Heart left ventricle (tissue), 13 donors: ENCODE measurements around the gene RNF123.

ENCODE experiments used
- POLR2A ChIP-seq, 2 donors: fragments of 450-650 bp; IDR thresholded peaks; one replicate each; pipeline ENCODE4 v1.6.1; 2017; ENCODE audit warnings: antibody characterized with exemption in 2 of 2, mild to moderate bottlenecking in 2 of 2, moderate library complexity in 2 of 2
- TF ChIP-seq, protein P1 (sequence below), 12 donors: fragments of 200-600 bp; sonication (generic) in 4 of 12; IDR thresholded peaks; one replicate each; pipeline versions ENCODE4 v1.5.0 to v1.8.0; 2018 to 2022; ENCODE audit warnings: antibody characterized with exemption in 12 of 12, mild to moderate bottlenecking in 5 of 12
- donor health status: ischemic (EF 13 %, LVEDD 7.1; RV severe dilation, severe dysfunction).
- donor health status: DM: no; HTN: yes; CAD: no.
- donor health status: DM: no; HTN: no; CAD: no.
- donor health status: ischemic (EF 25% LVEDD 6.9; RV normal size, moderate dysfunction).
- donor health status: ischemic (EF 25% LVEDD 5.7; RV mildly dilated, moderate dysfunction).
- donor health status: ischemic (EF 35%, LVEDD 5.7; RV mildly dilated, moderate dysfunction).
- donor health status: nonischemic (EF 11% LVEDD 7.7; RV severe dilation, severe dysfunction).
- donor health status: DM: yes; HTN: yes; CAD: no.
- donor health status: PGD.
- donor health status: ischemic (EF 29% LVEDD 5.4; RV normal size, mild dysfunction).
- donor health status: nonischemic (EF 23%, LVEDD 6.1; RV moderate dilation, normal function).

GRCh38 chr3:49769286-49769915, 80.0 kb downstream of the RNF123 start:
- TF ChIP-seq, protein P1, sequence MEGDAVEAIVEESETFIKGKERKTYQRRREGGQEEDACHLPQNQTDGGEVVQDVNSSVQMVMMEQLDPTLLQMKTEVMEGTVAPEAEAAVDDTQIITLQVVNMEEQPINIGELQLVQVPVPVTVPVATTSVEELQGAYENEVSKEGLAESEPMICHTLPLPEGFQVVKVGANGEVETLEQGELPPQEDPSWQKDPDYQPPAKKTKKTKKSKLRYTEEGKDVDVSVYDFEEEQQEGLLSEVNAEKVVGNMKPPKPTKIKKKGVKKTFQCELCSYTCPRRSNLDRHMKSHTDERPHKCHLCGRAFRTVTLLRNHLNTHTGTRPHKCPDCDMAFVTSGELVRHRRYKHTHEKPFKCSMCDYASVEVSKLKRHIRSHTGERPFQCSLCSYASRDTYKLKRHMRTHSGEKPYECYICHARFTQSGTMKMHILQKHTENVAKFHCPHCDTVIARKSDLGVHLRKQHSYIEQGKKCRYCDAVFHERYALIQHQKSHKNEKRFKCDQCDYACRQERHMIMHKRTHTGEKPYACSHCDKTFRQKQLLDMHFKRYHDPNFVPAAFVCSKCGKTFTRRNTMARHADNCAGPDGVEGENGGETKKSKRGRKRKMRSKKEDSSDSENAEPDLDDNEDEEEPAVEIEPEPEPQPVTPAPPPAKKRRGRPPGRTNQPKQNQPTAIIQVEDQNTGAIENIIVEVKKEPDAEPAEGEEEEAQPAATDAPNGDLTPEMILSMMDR (IDR thresholded peaks at IDR 0.05), result no peak
- no peak for TF ChIP-seq POLR2A (IDR thresholded peaks at IDR 0.05)
